ENCODE measurements around the gene FBXO36. TPM values are rescaled to one million over a fixed set of nuclear protein-coding genes. Genes with fewer than 3 reads are reported as not detected.

The FBXO36 gene
- total RNA-seq, 1 experiment from 2014 or later: 3.0 TPM

DNA sequence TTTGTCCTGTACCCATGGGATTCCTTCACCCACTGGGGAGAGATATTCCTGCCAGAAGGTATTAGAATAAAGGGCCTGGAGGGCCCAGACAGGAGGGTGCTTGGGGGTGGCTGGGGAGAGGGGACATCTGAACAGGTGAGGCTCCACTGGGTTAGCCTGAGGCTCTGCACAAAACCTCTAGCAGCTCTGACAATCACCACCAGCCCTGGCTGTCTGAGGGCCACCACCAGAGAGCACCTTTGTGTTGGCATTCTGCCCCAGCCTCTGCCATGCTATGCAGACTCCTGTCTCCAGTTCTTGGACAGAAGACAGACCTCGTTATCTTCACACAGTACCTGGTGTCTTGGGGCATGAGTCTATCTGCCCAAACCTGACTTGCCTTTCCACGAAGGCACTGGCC lies 121.2 kb downstream of the FBXO36 start:
- Histone ChIP-seq H3K4me1 (ENCODE audit: insufficient read depth, low read length) (no peaks in the 10 kb centered on the region), H4K20me1 (ENCODE audit: control insufficient read depth, insufficient read depth, insufficient read length) (no peaks in the 10 kb centered on the region), H3K14ac (ENCODE audit: insufficient read depth, low read length) (no peak overlapping the region), H3K79me1 (ENCODE audit: insufficient read depth, low read depth, low read length, poor library complexity, severe bottlenecking) (no peaks in the 10 kb centered on the region), H2BK15ac (ENCODE audit: low read depth, low read length) (no peak overlapping the region), H2BK5ac (ENCODE audit: insufficient read length, low read length) (no peak overlapping the region), H3K23me2 (ENCODE audit: insufficient read length, low read depth, low read length, poor library complexity, severe bottlenecking) (no peaks in the 10 kb centered on the region), H3K23ac (ENCODE audit: insufficient read length, low read depth, low read length) (no peak overlapping the region), H2AFZ (ENCODE audit: low read length) (no peak overlapping the region), H4K8ac (replicated peaks; ENCODE audit: insufficient read length, low read depth, low read length) (no peak overlapping the region), H2BK12ac (ENCODE audit: insufficient read length, low read depth, low read length) (no peak overlapping the region), H3K27ac (ENCODE audit: insufficient read length, low read depth, low read length) (no peak overlapping the region), H3K79me2 (ENCODE audit: insufficient read depth, low read length) (no peaks in the 10 kb centered on the region), H2BK120ac (ENCODE audit: low read depth, low read length, poor library complexity, severe bottlenecking) (no peak overlapping the region), H3K56ac (ENCODE audit: insufficient read length, low read depth, low read length) (no peak overlapping the region), H3K27me3 (ENCODE audit: insufficient read depth, low read length) (no peaks in the 10 kb centered on the region), H3K9ac (ENCODE audit: extremely low read depth, insufficient read length, low read length) (no peak overlapping the region), H2BK20ac (ENCODE audit: low read depth, low read length, poor library complexity, severe bottlenecking) (no peak overlapping the region), H3K4ac (ENCODE audit: low read depth, low read length) (no peak overlapping the region), H4K91ac (ENCODE audit: insufficient read length, low read depth, low read length) (no peak overlapping the region), H4K5ac (ENCODE audit: insufficient read length, low read depth, low read length) (no peak overlapping the region), H3K9me3 (ENCODE audit: control insufficient read depth, low read depth, low read length) (no peaks in the 10 kb centered on the region), H3T11ph (ENCODE audit: low read length) (no peak overlapping the region), H3K18ac (ENCODE audit: insufficient read length, low read depth, low read length) (no peak overlapping the region), H3K4me2 (ENCODE audit: insufficient read depth, insufficient read length, low read length) (no peak overlapping the region), H2AK5ac (ENCODE audit: insufficient read length, low read length) (no peak overlapping the region)
- no peaks in the 10 kb centered on the region for H3K9me3 Mint-ChIP-seq
- H3K27me3 Mint-ChIP-seq (ENCODE audit: low read depth): no peaks in the 10 kb centered on the region
- H3K4me1 Mint-ChIP-seq: peaks cover 2 to 8% of the 10 kb centered on the region in 2 experiments; a peak in 3 of 4 replicates
- H3K36me3 Mint-ChIP-seq (ENCODE audit: insufficient read depth in 1 of 3, low read depth in 3 of 3): peaks cover 0 to 4% (median 4%) of the 10 kb centered on the region in 3 experiments; a peak in 2 of 7 replicates
- WGBS (ENCODE audit: extremely low coverage, insufficient read length, low lambda C conversion rate): no CpG with 5 or more reads among the region's 2 CpGs
- TF ChIP-seq, protein P1, sequence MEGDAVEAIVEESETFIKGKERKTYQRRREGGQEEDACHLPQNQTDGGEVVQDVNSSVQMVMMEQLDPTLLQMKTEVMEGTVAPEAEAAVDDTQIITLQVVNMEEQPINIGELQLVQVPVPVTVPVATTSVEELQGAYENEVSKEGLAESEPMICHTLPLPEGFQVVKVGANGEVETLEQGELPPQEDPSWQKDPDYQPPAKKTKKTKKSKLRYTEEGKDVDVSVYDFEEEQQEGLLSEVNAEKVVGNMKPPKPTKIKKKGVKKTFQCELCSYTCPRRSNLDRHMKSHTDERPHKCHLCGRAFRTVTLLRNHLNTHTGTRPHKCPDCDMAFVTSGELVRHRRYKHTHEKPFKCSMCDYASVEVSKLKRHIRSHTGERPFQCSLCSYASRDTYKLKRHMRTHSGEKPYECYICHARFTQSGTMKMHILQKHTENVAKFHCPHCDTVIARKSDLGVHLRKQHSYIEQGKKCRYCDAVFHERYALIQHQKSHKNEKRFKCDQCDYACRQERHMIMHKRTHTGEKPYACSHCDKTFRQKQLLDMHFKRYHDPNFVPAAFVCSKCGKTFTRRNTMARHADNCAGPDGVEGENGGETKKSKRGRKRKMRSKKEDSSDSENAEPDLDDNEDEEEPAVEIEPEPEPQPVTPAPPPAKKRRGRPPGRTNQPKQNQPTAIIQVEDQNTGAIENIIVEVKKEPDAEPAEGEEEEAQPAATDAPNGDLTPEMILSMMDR (conservative IDR thresholded peaks at IDR 0.05): no peak
- H3K27ac Mint-ChIP-seq: no peak overlapping the region
- no peak for DNase-seq
- H3K4me3 Mint-ChIP-seq: no peak overlapping the region

All from H9 (cell line).